ENCODE results near the gene SIGLEC1.

The SIGLEC1 gene

GRCh38 chr20:3701061-3701998, 11.1 kb downstream of the SIGLEC1 start:
- Histone ChIP-seq H3K9me3 (ENCODE audit: control insufficient read depth, insufficient read depth, low read length) (peaks cover 4% of the 10 kb centered on the region; the same call in 1 of the 2 replicates), H3K4me2 (ENCODE audit: low read length) (no peak overlapping the region), H3F3A (ENCODE audit: control insufficient read depth, insufficient read depth) (no peaks in the 10 kb centered on the region), H3K27ac (ENCODE audit: low read depth, low read length) (no peak overlapping the region), H3K36me3 (ENCODE audit: control insufficient read depth, low read length) (no peaks in the 10 kb centered on the region), H3K4me1 (ENCODE audit: control insufficient read depth, low read length) (no peaks in the 10 kb centered on the region), H3K27me3 (ENCODE audit: control insufficient read depth, low read length) (no peaks in the 10 kb centered on the region), H3K9me2 (replicated peaks; ENCODE audit: control insufficient read depth, low read length) (no peaks in the 10 kb centered on the region), H3K4me3 (ENCODE audit: low read length) (no peak overlapping the region), H3K79me2 (ENCODE audit: control insufficient read depth, low read length) (no peaks in the 10 kb centered on the region), H4K20me1 (ENCODE audit: control insufficient read depth, insufficient read depth, low read depth, low read length) (no peaks in the 10 kb centered on the region)
- TF ChIP-seq CTCF (IDR thresholded peaks at IDR 0.05; ENCODE audit: low read depth, low read length, poor library complexity, severe bottlenecking), result no peak
- TF ChIP-seq EZH2phosphoT487 (IDR thresholded peaks at IDR 0.05; ENCODE audit: borderline replicate concordance, low read length), result no peak

GRCh38 chr20:3699037-3699436, 13.4 kb downstream of the SIGLEC1 start:
- Histone ChIP-seq H3K9me3 (ENCODE audit: control insufficient read depth, insufficient read depth, low read length) (peaks cover 6% of the 10 kb centered on the region; the same call in 1 of the 2 replicates), H3K27me3 (ENCODE audit: control insufficient read depth, low read length) (no peaks in the 10 kb centered on the region), H3K4me1 (ENCODE audit: control insufficient read depth, low read length) (no peaks in the 10 kb centered on the region), H3K4me2 (ENCODE audit: low read length) (no peak overlapping the region), H3K4me3 (ENCODE audit: low read length) (no peak overlapping the region), H3K79me2 (ENCODE audit: control insufficient read depth, low read length) (no peaks in the 10 kb centered on the region), H3F3A (ENCODE audit: control insufficient read depth, insufficient read depth) (no peaks in the 10 kb centered on the region), H3K27ac (ENCODE audit: low read depth, low read length) (no peak overlapping the region), H3K9me2 (replicated peaks; ENCODE audit: control insufficient read depth, low read length) (no peaks in the 10 kb centered on the region), H4K20me1 (ENCODE audit: control insufficient read depth, insufficient read depth, low read depth, low read length) (no peaks in the 10 kb centered on the region), H3K36me3 (ENCODE audit: control insufficient read depth, low read length) (no peaks in the 10 kb centered on the region)
- TF ChIP-seq EZH2phosphoT487 (IDR thresholded peaks at IDR 0.05; ENCODE audit: borderline replicate concordance, low read length), result no peak
- no peak for TF ChIP-seq CTCF (IDR thresholded peaks at IDR 0.05; ENCODE audit: low read depth, low read length, poor library complexity, severe bottlenecking)

GRCh38 chr20:3698591-3699001, 13.8 kb downstream of the SIGLEC1 start:
- Histone ChIP-seq H3K27ac (ENCODE audit: low read depth, low read length) (no peak overlapping the region), H3K36me3 (ENCODE audit: control insufficient read depth, low read length) (no peaks in the 10 kb centered on the region), H3K9me2 (replicated peaks; ENCODE audit: control insufficient read depth, low read length) (no peaks in the 10 kb centered on the region), H3K27me3 (ENCODE audit: control insufficient read depth, low read length) (no peaks in the 10 kb centered on the region), H3K4me1 (ENCODE audit: control insufficient read depth, low read length) (no peaks in the 10 kb centered on the region), H3K9me3 (ENCODE audit: control insufficient read depth, insufficient read depth, low read length) (peaks cover 6% of the 10 kb centered on the region; the same call in 1 of the 2 replicates), H3K79me2 (ENCODE audit: control insufficient read depth, low read length) (no peaks in the 10 kb centered on the region), H3K4me2 (ENCODE audit: low read length) (no peak overlapping the region), H3K4me3 (ENCODE audit: low read length) (no peak overlapping the region), H3F3A (ENCODE audit: control insufficient read depth, insufficient read depth) (no peaks in the 10 kb centered on the region), H4K20me1 (ENCODE audit: control insufficient read depth, insufficient read depth, low read depth, low read length) (no peaks in the 10 kb centered on the region)
- TF ChIP-seq CTCF (IDR thresholded peaks at IDR 0.05; ENCODE audit: low read depth, low read length, poor library complexity, severe bottlenecking) (no peak), EZH2phosphoT487 (IDR thresholded peaks at IDR 0.05; ENCODE audit: borderline replicate concordance, low read length) (no peak)
